ENCODE measurements around the gene PRDM16. TPM values are rescaled to one million over a fixed set of nuclear protein-coding genes. Genes with fewer than 3 reads are reported as not detected.

PRDM16 gene
- total and polyA plus RNA-seq, 2 of the 13 experiments (the other 11 are each of a cell fraction or from before 2014, with no cell fraction given) = 0.15 to 0.81 TPM

DNA sequence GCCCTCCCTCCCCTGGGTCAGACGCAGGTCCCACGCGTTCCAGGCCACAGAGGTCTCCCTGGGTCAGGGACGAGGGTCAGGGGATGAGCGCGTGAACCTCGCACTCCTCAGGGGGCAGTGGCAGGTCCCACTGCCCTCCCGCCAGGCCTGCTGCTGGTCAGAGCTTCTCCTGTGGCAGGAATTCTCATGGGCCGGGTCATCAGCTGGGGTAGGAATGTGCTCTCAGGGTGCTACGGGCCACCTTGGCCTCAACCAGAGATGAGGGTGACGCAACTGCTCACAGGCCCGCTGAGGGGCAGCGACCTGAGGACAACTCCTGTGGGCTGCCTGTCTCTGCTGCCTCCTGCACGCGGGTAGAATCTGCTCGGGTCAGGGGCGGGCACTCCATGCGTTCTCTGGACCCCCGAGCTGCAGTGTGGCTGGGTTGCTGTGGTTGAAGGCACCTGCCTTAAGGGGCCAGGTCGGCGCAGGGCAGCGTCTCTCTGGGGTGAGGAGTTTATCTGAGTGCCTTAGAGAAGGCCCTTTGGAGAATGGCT is 128.8 kb downstream of the PRDM16 start (continued):
- TF ChIP-seq, protein P1, sequence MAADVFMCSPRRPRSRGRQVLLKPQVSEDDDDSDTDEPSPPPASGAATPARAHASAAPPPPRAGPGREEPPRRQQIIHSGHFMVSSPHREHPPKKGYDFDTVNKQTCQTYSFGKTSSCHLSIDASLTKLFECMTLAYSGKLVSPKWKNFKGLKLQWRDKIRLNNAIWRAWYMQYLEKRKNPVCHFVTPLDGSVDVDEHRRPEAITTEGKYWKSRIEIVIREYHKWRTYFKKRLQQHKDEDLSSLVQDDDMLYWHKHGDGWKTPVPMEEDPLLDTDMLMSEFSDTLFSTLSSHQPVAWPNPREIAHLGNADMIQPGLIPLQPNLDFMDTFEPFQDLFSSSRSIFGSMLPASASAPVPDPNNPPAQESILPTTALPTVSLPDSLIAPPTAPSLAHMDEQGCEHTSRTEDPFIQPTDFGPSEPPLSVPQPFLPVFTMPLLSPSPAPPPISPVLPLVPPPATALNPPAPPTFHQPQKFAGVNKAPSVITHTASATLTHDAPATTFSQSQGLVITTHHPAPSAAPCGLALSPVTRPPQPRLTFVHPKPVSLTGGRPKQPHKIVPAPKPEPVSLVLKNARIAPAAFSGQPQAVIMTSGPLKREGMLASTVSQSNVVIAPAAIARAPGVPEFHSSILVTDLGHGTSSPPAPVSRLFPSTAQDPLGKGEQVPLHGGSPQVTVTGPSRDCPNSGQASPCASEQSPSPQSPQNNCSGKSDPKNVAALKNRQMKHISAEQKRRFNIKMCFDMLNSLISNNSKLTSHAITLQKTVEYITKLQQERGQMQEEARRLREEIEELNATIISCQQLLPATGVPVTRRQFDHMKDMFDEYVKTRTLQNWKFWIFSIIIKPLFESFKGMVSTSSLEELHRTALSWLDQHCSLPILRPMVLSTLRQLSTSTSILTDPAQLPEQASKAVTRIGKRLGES (CRISPR knock-in tag; IDR thresholded peaks at IDR 0.05; ENCODE audit: borderline replicate concordance) = no peak
- TF ChIP-seq CCAR2 (optimal IDR thresholded peaks at IDR 0.05; ENCODE audit: low read depth, low read length) = no peak
- TF ChIP-seq HBP1 (CRISPR knock-in tag; IDR thresholded peaks at IDR 0.05; ENCODE audit: low read depth) = no peak
- TF ChIP-seq HOMEZ (CRISPR knock-in tag; IDR thresholded peaks at IDR 0.05; ENCODE audit: low read depth) = no peak
- TF ChIP-seq CBFB (CRISPR knock-in tag; IDR thresholded peaks at IDR 0.05) = peak; percentile 54; the same call in 1 of the 2 replicates
- TF ChIP-seq KDM5A (IDR thresholded peaks at IDR 0.05; ENCODE audit: borderline replicate concordance, low read length) = no peak
- no peak; the same call in 1 of the 2 replicates for TF ChIP-seq ZNF225 (CRISPR knock-in tag; IDR thresholded peaks at IDR 0.05)
- TF ChIP-seq ATM (IDR thresholded peaks at IDR 0.05; ENCODE audit: borderline replicate concordance) = no peak
- no peak for TF ChIP-seq NFKB2 (CRISPR knock-in tag; IDR thresholded peaks at IDR 0.05; ENCODE audit: borderline replicate concordance)
- TF ChIP-seq ZBTB38 (CRISPR knock-in tag; IDR thresholded peaks at IDR 0.05) = 0 out of 2 replicates have a peak, but pooled peaks have one; percentile 13
- no peak for TF ChIP-seq POGZ (CRISPR knock-in tag; IDR thresholded peaks at IDR 0.05)
- TF ChIP-seq, protein P2, sequence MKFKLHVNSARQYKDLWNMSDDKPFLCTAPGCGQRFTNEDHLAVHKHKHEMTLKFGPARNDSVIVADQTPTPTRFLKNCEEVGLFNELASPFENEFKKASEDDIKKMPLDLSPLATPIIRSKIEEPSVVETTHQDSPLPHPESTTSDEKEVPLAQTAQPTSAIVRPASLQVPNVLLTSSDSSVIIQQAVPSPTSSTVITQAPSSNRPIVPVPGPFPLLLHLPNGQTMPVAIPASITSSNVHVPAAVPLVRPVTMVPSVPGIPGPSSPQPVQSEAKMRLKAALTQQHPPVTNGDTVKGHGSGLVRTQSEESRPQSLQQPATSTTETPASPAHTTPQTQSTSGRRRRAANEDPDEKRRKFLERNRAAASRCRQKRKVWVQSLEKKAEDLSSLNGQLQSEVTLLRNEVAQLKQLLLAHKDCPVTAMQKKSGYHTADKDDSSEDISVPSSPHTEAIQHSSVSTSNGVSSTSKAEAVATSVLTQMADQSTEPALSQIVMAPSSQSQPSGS (CRISPR knock-in tag; IDR thresholded peaks at IDR 0.05) = peak; percentile 83
- no peak for TF ChIP-seq NFE2L1 (CRISPR knock-in tag; IDR thresholded peaks at IDR 0.05; ENCODE audit: borderline replicate concordance)
- no peak for TF ChIP-seq TEAD2 (CRISPR knock-in tag; IDR thresholded peaks at IDR 0.05)
- TF ChIP-seq SP140L (CRISPR knock-in tag; IDR thresholded peaks at IDR 0.05; ENCODE audit: borderline replicate concordance) = no peak
- TF ChIP-seq, protein P3, sequence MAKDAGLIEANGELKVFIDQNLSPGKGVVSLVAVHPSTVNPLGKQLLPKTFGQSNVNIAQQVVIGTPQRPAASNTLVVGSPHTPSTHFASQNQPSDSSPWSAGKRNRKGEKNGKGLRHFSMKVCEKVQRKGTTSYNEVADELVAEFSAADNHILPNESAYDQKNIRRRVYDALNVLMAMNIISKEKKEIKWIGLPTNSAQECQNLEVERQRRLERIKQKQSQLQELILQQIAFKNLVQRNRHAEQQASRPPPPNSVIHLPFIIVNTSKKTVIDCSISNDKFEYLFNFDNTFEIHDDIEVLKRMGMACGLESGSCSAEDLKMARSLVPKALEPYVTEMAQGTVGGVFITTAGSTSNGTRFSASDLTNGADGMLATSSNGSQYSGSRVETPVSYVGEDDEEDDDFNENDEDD (CRISPR knock-in tag; IDR thresholded peaks at IDR 0.05; ENCODE audit: borderline replicate concordance) = no peak
- TF ChIP-seq ZNF17 (CRISPR knock-in tag; IDR thresholded peaks at IDR 0.05) = no peak
- TF ChIP-seq DDIT3 (CRISPR knock-in tag; IDR thresholded peaks at IDR 0.05) = no peak
- TF ChIP-seq HNF4G (IDR thresholded peaks at IDR 0.05; ENCODE audit: borderline replicate concordance, low read depth, low read length) = no peak; the same call in 1 of the 2 replicates
- no peak for TF ChIP-seq HNF4G (CRISPR knock-in tag; IDR thresholded peaks at IDR 0.05; ENCODE audit: borderline replicate concordance, low read depth)
- no peak for TF ChIP-seq SRSF4 (IDR thresholded peaks at IDR 0.05; ENCODE audit: low read depth, low read length, poor library complexity, severe bottlenecking)
- no peak for TF ChIP-seq SMARCE1 (IDR thresholded peaks at IDR 0.05; ENCODE audit: borderline replicate concordance)
